NCI-H2107 (cell line): ENCODE results near the gene PCNX1.

Experiments
- DNase-seq: peaks from one replicate; lab custom pipeline; 2025; lab: John Stamatoyannopoulos, UW

Gene PCNX1

GRCh38 chr14:70888681-70889175 lies 18.5 kb upstream of the PCNX1 start:
- DNase-seq = no peak

- DNase-seq = no peak
Observed at GRCh38 chr14:70889555-70889954, 17.7 kb upstream of the PCNX1 start.

- DNase-seq = no peak
Observed at GRCh38 chr14:70890826-70891659, 16.2 kb upstream of the PCNX1 start.

- no peak for DNase-seq
Observed at GRCh38 chr14:70891737-70892136, 15.5 kb upstream of the PCNX1 start.

- no peak for DNase-seq
Observed at GRCh38 chr14:70893062-70893845, 14.0 kb upstream of the PCNX1 start.

GRCh38 chr14:70893858-70894291 lies 13.4 kb upstream of the PCNX1 start:
- DNase-seq = no peak

GRCh38 chr14:70894868-70895267 lies 12.4 kb upstream of the PCNX1 start:
- DNase-seq = no peak

- no peak for DNase-seq
Observed at GRCh38 chr14:70896317-70896716, 10.9 kb upstream of the PCNX1 start.

- DNase-seq = no peak
Observed at GRCh38 chr14:70896981-70897380, 10.3 kb upstream of the PCNX1 start.

GRCh38 chr14:70897464-70897863 lies 9.8 kb upstream of the PCNX1 start:
- no peak for DNase-seq

- DNase-seq = no peak
Observed at GRCh38 chr14:70898111-70898745, 9.0 kb upstream of the PCNX1 start.

GRCh38 chr14:70901269-70901668 lies 6.0 kb upstream of the PCNX1 start:
- no peak for DNase-seq

- no peak for DNase-seq
Observed at GRCh38 chr14:70902184-70902583, 5.1 kb upstream of the PCNX1 start.

GRCh38 chr14:70904373-70904772 lies 2.9 kb upstream of the PCNX1 start:
- DNase-seq = no peak

- no peak for DNase-seq
Observed at GRCh38 chr14:70905301-70905700, 2.0 kb upstream of the PCNX1 start.

GRCh38 chr14:70906793-70907175 lies 475 bp upstream of the PCNX1 start:
- no peak for DNase-seq

GRCh38 chr14:70907996-70908934 lies 1.0 kb downstream of the PCNX1 start:
- peak; percentile 54 for DNase-seq

- DNase-seq = no peak
Observed at GRCh38 chr14:70908935-70909641, 1.8 kb downstream of the PCNX1 start.

GRCh38 chr14:70909733-70910614 lies 2.7 kb downstream of the PCNX1 start:
- no peak for DNase-seq

GRCh38 chr14:70915415-70915814 lies 8.2 kb downstream of the PCNX1 start:
- DNase-seq = no peak
